DND-41 (cell line): Measurements from ENCODE around the gene NUDT1.

Experiments used
- ATAC-seq: fragments of 200-7000 bp; cut with Tn5 transposase; 3 replicates; pipeline ENCODE4 v1.9.1; 2021; ENCODE audit warnings: low read depth; ENCODE audit not compliant: insufficient read depth
- DNase-seq: peaks from one replicate; pipeline ENCODE4 v3.0.0-alpha.2; 2020
- H2AFZ ChIP-seq: 2 replicates; pipeline ENCODE4 v1.6.0; 2012; ENCODE audit warnings: low read depth, low read length
- H3K27ac ChIP-seq: 2 replicates; pipeline ENCODE4 v1.5.1; 2012; ENCODE audit warnings: low read length, inconsistent platforms
- H3K27me3 ChIP-seq: fragments of 200-600 bp; sonication (generic); 2 replicates; pipeline ENCODE4 v1.6.0; 2012; ENCODE audit warnings: low read length, mild to moderate bottlenecking, inconsistent platforms; ENCODE audit not compliant: insufficient read depth, poor library complexity
- H3K36me3 ChIP-seq: 2 replicates; pipeline ENCODE4 v1.5.1; 2012; ENCODE audit warnings: low read length, inconsistent platforms; ENCODE audit not compliant: insufficient read depth
- H3K4me1 ChIP-seq: 2 replicates; pipeline ENCODE4 v1.5.1; 2012; ENCODE audit warnings: mild to moderate bottlenecking, low read length; ENCODE audit not compliant: insufficient read depth
- H3K4me2 ChIP-seq: 2 replicates; pipeline ENCODE4 v1.6.0; 2012; ENCODE audit warnings: mild to moderate bottlenecking, moderate library complexity, low read length, inconsistent platforms; ENCODE audit not compliant: insufficient read depth
- H3K4me3 ChIP-seq, 2 experiments: fragments of 200-600 bp in 1 of 2; shearing (Covaris generic) in 1 of 2; 2 replicates each; pipeline ENCODE4 v1.5.1; 2012 to 2016; ENCODE audit warnings: inconsistent platforms in 2 of 2, low read length in 2 of 2, mild to moderate bottlenecking in 2 of 2, low read depth in 1 of 2, moderate library complexity in 1 of 2
- H3K79me2 ChIP-seq: 2 replicates; pipeline ENCODE4 v1.6.0; 2012; ENCODE audit warnings: low read length, inconsistent platforms; ENCODE audit not compliant: insufficient read depth
- H3K9ac ChIP-seq: 2 replicates; pipeline ENCODE4 v1.6.0; 2012; ENCODE audit warnings: low read depth, mild to moderate bottlenecking, inconsistent platforms, low read length, moderate library complexity
- H3K9me3 ChIP-seq: 2 replicates; pipeline ENCODE4 v1.5.1; 2012; ENCODE audit warnings: low read length, moderate library complexity, mild to moderate bottlenecking, inconsistent platforms; ENCODE audit not compliant: insufficient read depth, severe bottlenecking
- H4K20me1 ChIP-seq: 2 replicates; pipeline ENCODE4 v1.6.0; 2012; ENCODE audit warnings: low read length; ENCODE audit not compliant: insufficient read depth
- EZH2 ChIP-seq: IDR thresholded peaks from 3 replicates; pipeline ENCODE4 v1.6.1; 2012; ENCODE audit warnings: borderline replicate concordance, low read depth, mild to moderate bottlenecking, moderate library complexity, low read length, inconsistent platforms; ENCODE audit not compliant: severe bottlenecking
- TF ChIP-seq, protein P1 (sequence below): IDR thresholded peaks from 2 replicates; pipeline ENCODE4 v1.5.1; 2012; ENCODE audit warnings: borderline replicate concordance, low read length, moderate library complexity, mild to moderate bottlenecking; ENCODE audit not compliant: poor library complexity, severe bottlenecking; ENCODE audit errors: extremely low read depth

NUDT1 gene

DNA sequence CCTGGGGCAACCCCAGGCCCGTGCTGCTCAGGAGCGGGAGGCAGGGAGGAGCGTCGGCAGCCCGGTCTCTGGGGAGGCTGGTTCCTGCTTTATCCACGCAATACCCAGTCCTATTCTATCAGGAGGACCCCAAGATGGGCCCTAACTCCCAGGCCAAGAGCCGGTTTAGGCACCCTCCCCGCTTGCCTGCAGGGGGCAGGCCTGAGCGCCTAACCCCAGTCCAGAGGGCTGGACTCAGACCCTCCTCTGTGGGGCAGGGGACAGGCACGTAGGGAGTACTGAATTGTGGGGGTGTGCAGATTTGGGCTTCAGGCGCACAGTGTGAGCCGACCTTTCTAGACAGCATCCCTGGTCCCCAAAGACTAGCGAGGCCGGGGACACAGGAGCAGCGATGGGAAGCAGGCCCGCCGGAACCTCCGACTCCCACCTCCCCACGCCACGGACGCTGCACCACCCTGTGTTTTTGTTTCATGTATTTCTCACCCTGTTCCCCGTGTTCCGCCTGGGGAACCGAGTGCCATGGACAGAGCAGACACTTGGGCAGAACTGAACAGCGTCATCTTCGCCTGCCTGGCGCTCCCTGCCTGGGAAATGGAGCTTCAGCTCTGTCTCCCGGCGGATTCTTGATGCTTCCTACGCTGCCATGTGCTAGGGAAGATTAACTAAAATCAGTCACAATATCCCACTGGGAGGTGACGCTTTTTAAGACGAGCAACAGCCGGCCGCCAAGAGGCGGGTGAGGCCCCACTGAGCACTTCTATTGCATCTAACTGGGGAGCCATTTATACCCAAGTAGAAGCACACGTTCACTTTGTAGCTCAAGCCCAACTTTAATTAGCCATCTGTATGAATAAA lies 5.3 kb downstream of the NUDT1 start:
- H3K9me3 ChIP-seq: no peaks in the 10 kb centered on the region
- peaks cover 65% of the 10 kb centered on the region for H3K36me3 ChIP-seq
- H3K79me2 ChIP-seq: peaks cover 27% of the 10 kb centered on the region
- no peaks in the 10 kb centered on the region for H3K27me3 ChIP-seq
- peaks cover 12% of the 10 kb centered on the region for H4K20me1 ChIP-seq
- no peak overlapping the region for H3K27ac ChIP-seq
- H3K4me1 ChIP-seq: peaks cover 20% of the 10 kb centered on the region
- no peak overlapping the region for H2AFZ ChIP-seq
- no peak overlapping the region for H3K4me2 ChIP-seq
- ATAC-seq (no peak), DNase-seq (no peak)
- no peak overlapping the region for H3K9ac ChIP-seq
- no peak overlapping the region for H3K4me3 ChIP-seq
- TF ChIP-seq, protein P1, sequence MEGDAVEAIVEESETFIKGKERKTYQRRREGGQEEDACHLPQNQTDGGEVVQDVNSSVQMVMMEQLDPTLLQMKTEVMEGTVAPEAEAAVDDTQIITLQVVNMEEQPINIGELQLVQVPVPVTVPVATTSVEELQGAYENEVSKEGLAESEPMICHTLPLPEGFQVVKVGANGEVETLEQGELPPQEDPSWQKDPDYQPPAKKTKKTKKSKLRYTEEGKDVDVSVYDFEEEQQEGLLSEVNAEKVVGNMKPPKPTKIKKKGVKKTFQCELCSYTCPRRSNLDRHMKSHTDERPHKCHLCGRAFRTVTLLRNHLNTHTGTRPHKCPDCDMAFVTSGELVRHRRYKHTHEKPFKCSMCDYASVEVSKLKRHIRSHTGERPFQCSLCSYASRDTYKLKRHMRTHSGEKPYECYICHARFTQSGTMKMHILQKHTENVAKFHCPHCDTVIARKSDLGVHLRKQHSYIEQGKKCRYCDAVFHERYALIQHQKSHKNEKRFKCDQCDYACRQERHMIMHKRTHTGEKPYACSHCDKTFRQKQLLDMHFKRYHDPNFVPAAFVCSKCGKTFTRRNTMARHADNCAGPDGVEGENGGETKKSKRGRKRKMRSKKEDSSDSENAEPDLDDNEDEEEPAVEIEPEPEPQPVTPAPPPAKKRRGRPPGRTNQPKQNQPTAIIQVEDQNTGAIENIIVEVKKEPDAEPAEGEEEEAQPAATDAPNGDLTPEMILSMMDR: peak; percentile 70
- TF ChIP-seq EZH2: no peak

DNA sequence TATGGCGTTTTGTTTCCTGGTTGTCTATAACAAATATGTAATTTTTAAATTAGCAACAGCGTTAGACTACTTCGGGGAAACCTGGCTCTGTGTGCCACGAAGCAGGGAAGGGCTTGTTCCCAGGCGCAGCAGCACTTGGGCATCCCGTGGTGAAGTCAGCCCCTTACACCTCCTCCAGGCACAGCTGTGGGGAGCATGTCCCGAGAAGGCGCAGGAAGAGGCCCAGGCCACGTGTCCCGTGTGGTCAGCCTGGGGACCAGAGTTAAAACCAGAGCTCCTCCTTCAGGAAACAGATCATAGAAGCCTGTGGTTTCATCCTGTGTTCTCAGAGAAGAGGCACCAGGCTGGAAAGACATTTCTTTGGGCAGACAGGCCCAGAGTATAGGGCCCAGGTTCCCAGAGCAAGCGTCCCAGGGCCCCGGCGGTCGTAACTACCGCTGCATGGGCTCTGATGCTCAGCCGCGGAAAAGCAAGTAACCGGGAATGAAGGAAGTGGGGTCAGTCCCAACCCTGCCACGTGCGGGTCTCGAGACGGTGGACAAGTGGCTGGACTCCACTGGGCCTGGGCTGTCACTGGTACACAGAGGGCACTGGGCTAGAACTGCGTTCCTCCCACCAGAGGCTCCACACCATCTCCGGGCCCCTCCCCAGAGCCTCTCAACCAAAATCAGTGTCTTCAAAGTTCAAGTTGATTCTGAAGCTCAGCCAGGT lies 7.1 kb downstream of the NUDT1 start:
- ATAC-seq (no peak), DNase-seq (no peak)
- Histone ChIP-seq H2AFZ (no peak overlapping the region), H3K9me3 (no peaks in the 10 kb centered on the region), H3K4me1 (peaks cover 3% of the 10 kb centered on the region), H4K20me1 (peaks cover 12% of the 10 kb centered on the region), H3K36me3 (peaks cover 74% of the 10 kb centered on the region), H3K4me2 (no peak overlapping the region), H3K4me3 (no peak overlapping the region), H3K27ac (no peak overlapping the region), H3K27me3 (no peaks in the 10 kb centered on the region), H3K9ac (no peak overlapping the region), H3K79me2 (peaks cover 10% of the 10 kb centered on the region)
- TF ChIP-seq, protein P1: no peak
- no peak for TF ChIP-seq EZH2

DNA sequence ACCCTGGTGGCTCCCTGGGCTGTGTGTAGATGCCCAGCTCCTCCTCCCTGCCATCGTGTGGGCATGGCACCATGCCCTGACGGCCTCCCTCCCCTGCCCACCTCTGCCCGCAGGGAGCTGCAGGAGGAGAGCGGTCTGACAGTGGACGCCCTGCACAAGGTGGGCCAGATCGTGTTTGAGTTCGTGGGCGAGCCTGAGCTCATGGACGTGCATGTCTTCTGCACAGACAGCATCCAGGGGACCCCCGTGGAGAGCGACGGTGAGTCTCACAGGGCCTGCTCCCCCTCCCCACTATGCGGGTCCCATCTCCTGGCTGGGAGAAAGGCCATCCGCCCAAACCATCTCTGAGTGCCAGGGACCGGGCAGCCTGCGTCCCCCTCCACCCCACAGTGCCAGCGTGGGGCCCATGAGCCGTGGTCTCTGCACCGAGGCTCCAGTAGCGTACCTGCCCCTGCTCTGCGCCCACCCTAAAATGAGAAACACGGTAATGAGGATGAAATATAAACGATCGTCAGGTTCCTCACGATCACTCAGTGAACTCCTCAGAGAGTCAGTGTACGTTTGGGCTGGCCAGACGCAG lies 7.8 kb downstream of the NUDT1 start:
- Histone ChIP-seq H4K20me1 (peaks cover 12% of the 10 kb centered on the region), H3K9me3 (no peaks in the 10 kb centered on the region), H3K27ac (no peak overlapping the region), H3K4me1 (no peaks in the 10 kb centered on the region), H3K79me2 (peaks cover 4% of the 10 kb centered on the region; the same call in 1 of the 2 replicates), H3K4me2 (no peak overlapping the region), H3K4me3 (no peak overlapping the region), H3K27me3 (no peaks in the 10 kb centered on the region), H3K9ac (no peak overlapping the region), H3K36me3 (peaks cover 75% of the 10 kb centered on the region), H2AFZ (no peak overlapping the region)
- DNase-seq (no peak), ATAC-seq (no peak)
- TF ChIP-seq, protein P1: no peak
- no peak for TF ChIP-seq EZH2
